Sigmoid colon (tissue), 7 donors: Measurements from ENCODE around the gene CCDC149. TPM values are rescaled to one million over a fixed set of nuclear protein-coding genes. Genes with fewer than 3 reads are reported as not detected.

ENCODE experiments used
- DNase-seq: peaks from one replicate; pipeline ENCODE4 v3.0.0-alpha.2; 2019
- H3K27ac ChIP-seq, 4 donors: fragments of 200-600 bp; sonication (generic); one replicate each; pipeline ENCODE4 v1.5.1; 2016 to 2019; ENCODE audit warnings: mild to moderate bottlenecking in 1 of 4
- H3K27me3 ChIP-seq, 3 donors: fragments of 200-600 bp; sonication (generic); one replicate each; pipeline ENCODE4 v1.5.1; 2019; ENCODE audit warnings: mild to moderate bottlenecking in 1 of 3
- H3K36me3 ChIP-seq, 4 donors: fragments of 200-600 bp; sonication (generic); one replicate each; pipeline ENCODE4 v1.5.1; 2016 to 2019
- H3K4me1 ChIP-seq, 4 donors: fragments of 200-600 bp; sonication (generic); one replicate each; pipeline ENCODE4 v1.5.1; 2017 to 2019
- H3K4me3 ChIP-seq, 4 donors: fragments of 200-600 bp; sonication (generic); one replicate each; pipeline ENCODE4 v1.5.1; 2017 to 2019; ENCODE audit warnings: mild to moderate bottlenecking in 2 of 4, moderate library complexity in 1 of 4
- H3K9me3 ChIP-seq, 4 donors: fragments of 200-600 bp in 3 of 4; sonication (generic) in 3 of 4; one replicate each; pipeline versions ENCODE4 v1.5.1 to v1.6.1; 2013 to 2019
- EP300 ChIP-seq, 4 donors: sonication (generic); formaldehyde crosslinking; IDR thresholded peaks; one replicate each; pipeline ENCODE4 v1.6.1; 2017; ENCODE audit warnings: antibody characterized with exemption in 4 of 4
- POLR2A ChIP-seq, 2 donors: fragments of 450-650 bp; IDR thresholded peaks; one replicate each; pipeline ENCODE4 v1.6.1; 2016; ENCODE audit warnings: antibody characterized with exemption in 2 of 2, mild to moderate bottlenecking in 2 of 2, moderate library complexity in 2 of 2
- POLR2AphosphoS5 ChIP-seq, 4 donors: sonication (generic); formaldehyde crosslinking; IDR thresholded peaks; one replicate each; pipeline ENCODE4 v1.6.1; 2017; ENCODE audit warnings: antibody characterized with exemption in 4 of 4
- WGBS, 2 donors: extraction: QIAGEN DNeasy Blood & Tissue Kit; methylation state at CpG; one replicate each; pipeline ENCODE4 v1.1.7; 2013; 5-methylcytosine and 5-hydroxymethylcytosine counted together
- intact Hi-C: fragments of 100-400 bp; cut with DNase I; formaldehyde crosslinking; loops from one replicate; pipeline ENCODE4 v1.15.1; 2023
- polyA plus RNA-seq, 3 donors: library from polyadenylated mRNA; stranded (reverse); fragments of 200-250 nt; gene quantifications; one replicate each; pipeline ENCODE4 v1.2.3, GENCODE V29; 2013
- total RNA-seq, 4 donors: library from RNA; depleted of rRNA; stranded (reverse); fragments of >200 nt; gene quantifications; one replicate each; pipeline ENCODE4 v1.1.0, GENCODE V29; 2016
- TF ChIP-seq, protein P1 (sequence below), 4 experiments: fragments of 450-650 bp in 3 of 4; fragments of 200-600 bp in 1 of 4; IDR thresholded peaks; one replicate each; pipeline ENCODE4 v1.5.1; 2016 to 2019; ENCODE audit warnings: antibody characterized with exemption in 4 of 4, mild to moderate bottlenecking in 3 of 4, moderate library complexity in 2 of 4
- donor health status: healthy with polysubstance abuse.
- donor health status: Bipolar disorder and iron deficiency.
- donor health status: healthy.

CCDC149 gene
- total and polyA plus RNA-seq, 7 donors, result 5.8 to 21.3 (median 11.8) TPM

DNA sequence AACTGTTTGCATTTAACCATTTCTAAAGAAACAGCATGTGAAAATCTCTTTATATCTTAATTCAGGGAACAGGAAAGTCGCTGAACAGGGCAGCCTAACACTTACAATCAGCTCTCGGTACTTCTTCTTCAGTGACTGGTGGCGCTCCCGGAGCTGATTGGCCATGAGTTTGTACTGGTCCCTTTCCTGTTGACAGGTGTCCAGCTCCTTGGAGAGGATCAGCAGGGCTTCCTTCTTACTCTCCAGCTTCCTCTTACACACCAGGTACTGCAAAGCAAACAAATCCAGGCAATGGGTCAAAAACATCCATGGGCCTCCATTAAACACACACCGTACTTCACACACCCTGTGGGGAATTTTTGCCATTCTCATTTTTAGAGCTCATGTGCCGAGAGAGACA, 36.4 kb downstream of the CCDC149 start:
- H3K36me3 ChIP-seq, result peaks cover 0 to 29% (median 7%) of the 10 kb centered on the region in 4 donors
- WGBS, 2 donors, result 89 to 92% methylated on average over 6 of the region's 6 CpGs
- TF ChIP-seq, protein P1, sequence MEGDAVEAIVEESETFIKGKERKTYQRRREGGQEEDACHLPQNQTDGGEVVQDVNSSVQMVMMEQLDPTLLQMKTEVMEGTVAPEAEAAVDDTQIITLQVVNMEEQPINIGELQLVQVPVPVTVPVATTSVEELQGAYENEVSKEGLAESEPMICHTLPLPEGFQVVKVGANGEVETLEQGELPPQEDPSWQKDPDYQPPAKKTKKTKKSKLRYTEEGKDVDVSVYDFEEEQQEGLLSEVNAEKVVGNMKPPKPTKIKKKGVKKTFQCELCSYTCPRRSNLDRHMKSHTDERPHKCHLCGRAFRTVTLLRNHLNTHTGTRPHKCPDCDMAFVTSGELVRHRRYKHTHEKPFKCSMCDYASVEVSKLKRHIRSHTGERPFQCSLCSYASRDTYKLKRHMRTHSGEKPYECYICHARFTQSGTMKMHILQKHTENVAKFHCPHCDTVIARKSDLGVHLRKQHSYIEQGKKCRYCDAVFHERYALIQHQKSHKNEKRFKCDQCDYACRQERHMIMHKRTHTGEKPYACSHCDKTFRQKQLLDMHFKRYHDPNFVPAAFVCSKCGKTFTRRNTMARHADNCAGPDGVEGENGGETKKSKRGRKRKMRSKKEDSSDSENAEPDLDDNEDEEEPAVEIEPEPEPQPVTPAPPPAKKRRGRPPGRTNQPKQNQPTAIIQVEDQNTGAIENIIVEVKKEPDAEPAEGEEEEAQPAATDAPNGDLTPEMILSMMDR (IDR thresholded peaks at IDR 0.05), result no peak
- TF ChIP-seq POLR2A (IDR thresholded peaks at IDR 0.05) (no peak), EP300 (IDR thresholded peaks at IDR 0.05) (no peak), POLR2AphosphoS5 (IDR thresholded peaks at IDR 0.05) (no peak)
- peaks cover 0 to 23% (median 15%) of the 10 kb centered on the region in 4 donors for H3K4me1 ChIP-seq
- H3K9me3 ChIP-seq, result no peaks in the 10 kb centered on the region
- intact Hi-C loops, result no loop called here
- no peak overlapping the region for H3K27ac ChIP-seq
- no peak overlapping the region for H3K4me3 ChIP-seq
- no peaks in the 10 kb centered on the region for H3K27me3 ChIP-seq
- no peak for DNase-seq

DNA sequence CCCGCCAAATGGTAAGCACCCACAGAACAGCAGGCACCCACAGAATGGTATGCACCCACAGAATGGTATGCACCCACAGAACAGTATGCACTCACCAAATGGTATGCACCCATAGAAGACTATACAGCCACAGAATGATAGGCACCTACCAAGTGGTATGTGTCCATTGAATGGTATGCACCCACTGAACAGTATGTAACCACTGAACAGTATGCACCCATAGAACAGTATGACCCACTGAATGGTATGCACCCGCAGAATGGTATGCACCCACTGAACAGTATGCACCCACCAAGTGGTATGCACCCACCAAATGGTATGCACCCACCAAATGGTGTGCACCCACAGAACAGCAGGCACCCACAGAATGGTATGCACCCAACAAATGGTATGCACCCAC, 40.1 kb downstream of the CCDC149 start:
- DNase-seq, result no peak
- intact Hi-C loops, result no loop called here
- no peaks in the 10 kb centered on the region for H3K9me3 ChIP-seq
- no peak overlapping the region for H3K27ac ChIP-seq
- H3K27me3 ChIP-seq, result no peaks in the 10 kb centered on the region
- peaks cover 0 to 15% (median 6%) of the 10 kb centered on the region in 4 donors for H3K4me1 ChIP-seq
- no peak overlapping the region for H3K4me3 ChIP-seq
- WGBS, 2 donors, result 82 to 97% methylated on average over 2 of the region's 2 CpGs
- TF ChIP-seq, protein P1 (IDR thresholded peaks at IDR 0.05), result no peak
- TF ChIP-seq EP300 (IDR thresholded peaks at IDR 0.05) (no peak), POLR2A (IDR thresholded peaks at IDR 0.05) (no peak), POLR2AphosphoS5 (IDR thresholded peaks at IDR 0.05) (no peak)
- H3K36me3 ChIP-seq, result peaks cover 0 to 39% (median 7%) of the 10 kb centered on the region in 4 donors

DNA sequence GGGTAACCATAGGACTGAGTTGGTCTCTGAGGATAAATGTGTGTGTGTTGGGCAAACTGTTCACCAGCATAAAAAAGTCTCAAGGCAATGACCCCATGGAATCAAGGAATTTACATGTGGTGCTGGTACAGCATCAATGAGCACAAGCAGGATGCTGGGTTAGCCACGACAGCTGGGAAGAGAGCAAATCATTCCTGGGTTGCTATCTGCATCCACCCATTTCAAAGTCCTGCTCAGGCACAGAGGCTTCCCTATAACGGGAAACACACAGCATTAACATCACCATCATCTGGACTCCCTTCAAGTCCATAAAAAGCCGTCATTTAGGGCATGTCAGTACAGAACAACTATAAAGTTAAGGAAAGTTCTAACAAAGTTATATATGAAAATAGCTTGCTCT, 41.6 kb downstream of the CCDC149 start:
- no peaks in the 10 kb centered on the region for H3K27me3 ChIP-seq
- peaks cover 0 to 9% (median 4%) of the 10 kb centered on the region in 4 donors for H3K4me1 ChIP-seq
- no peak overlapping the region for H3K4me3 ChIP-seq
- H3K9me3 ChIP-seq, result no peaks in the 10 kb centered on the region
- H3K27ac ChIP-seq, result no peak overlapping the region
- H3K36me3 ChIP-seq, result peaks cover 0 to 39% (median 7%) of the 10 kb centered on the region in 4 donors
- DNase-seq, result no peak
- 63 to 76% methylated on average over 3 of the region's 3 CpGs for WGBS, 2 donors
- TF ChIP-seq EP300 (IDR thresholded peaks at IDR 0.05), result no peak
- TF ChIP-seq POLR2AphosphoS5 (IDR thresholded peaks at IDR 0.05), result no peak
- no peak for TF ChIP-seq POLR2A (IDR thresholded peaks at IDR 0.05)
- TF ChIP-seq, protein P1 (IDR thresholded peaks at IDR 0.05), result no peak
- intact Hi-C loops, result no loop called here

DNA sequence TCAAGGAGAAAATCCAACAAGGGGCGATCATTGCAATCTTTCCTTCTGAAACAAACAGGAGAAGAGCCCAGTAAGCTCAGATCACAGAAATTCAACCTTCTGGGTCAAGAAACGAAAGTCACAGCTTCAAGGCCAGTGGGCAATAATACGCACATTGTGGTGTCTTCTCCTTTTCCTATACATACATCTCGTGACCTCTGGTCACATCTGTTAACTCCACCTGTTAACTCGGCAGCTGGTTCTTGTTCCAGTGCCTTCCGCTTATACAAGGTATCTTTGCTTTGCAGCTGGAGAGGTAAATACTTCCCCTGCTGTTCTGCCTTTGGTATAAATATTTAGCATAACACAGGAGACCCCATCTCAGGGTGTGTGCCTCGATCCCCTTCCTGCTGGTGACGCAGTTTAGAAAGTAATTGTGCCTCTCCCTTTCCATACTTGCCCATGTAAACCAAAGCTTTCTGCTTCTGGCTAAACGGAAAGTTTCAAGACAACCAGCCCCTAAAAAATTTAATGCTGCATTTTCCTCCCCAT, 45.0 kb downstream of the CCDC149 start:
- Histone ChIP-seq H3K4me3 (no peak overlapping the region), H3K36me3 (peaks cover 0 to 30% (median 7%) of the 10 kb centered on the region in 4 donors), H3K4me1 (peaks cover 0 to 9% (median 4%) of the 10 kb centered on the region in 4 donors), H3K27me3 (no peaks in the 10 kb centered on the region), H3K9me3 (peaks cover 0 to 9% (median 6%) of the 10 kb centered on the region in 4 donors), H3K27ac (no peak overlapping the region)
- TF ChIP-seq POLR2AphosphoS5 (IDR thresholded peaks at IDR 0.05), result no peak
- no peak for DNase-seq
- WGBS, 2 donors, result 89 to 92% methylated on average over 9 of the region's 9 CpGs
- intact Hi-C loops, result no loop called here

DNA sequence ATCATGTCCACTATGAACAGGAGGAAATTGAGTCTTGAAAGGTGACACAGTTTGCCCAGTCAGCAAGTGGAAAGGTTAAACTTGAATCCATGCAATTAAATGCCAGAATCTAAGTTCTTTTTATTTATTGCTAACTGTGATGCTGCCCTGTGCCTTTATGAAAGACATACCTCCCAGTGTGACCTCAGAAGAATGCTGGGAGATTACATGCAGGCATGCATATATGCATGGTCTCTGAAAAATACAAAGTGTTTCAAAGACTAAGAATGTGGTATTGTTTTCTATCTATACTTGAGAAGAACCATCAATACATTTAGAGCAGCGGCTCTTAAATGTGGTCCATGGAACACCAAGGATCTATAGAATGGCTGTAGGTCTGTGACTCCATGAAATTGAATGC, 45.6 kb downstream of the CCDC149 start:
- Histone ChIP-seq H3K4me1 (peaks cover 0 to 9% (median 4%) of the 10 kb centered on the region in 4 donors), H3K27ac (no peak overlapping the region), H3K27me3 (no peaks in the 10 kb centered on the region), H3K4me3 (no peak overlapping the region), H3K36me3 (peaks cover 0 to 25% (median 4%) of the 10 kb centered on the region in 4 donors), H3K9me3 (peaks cover 0 to 9% (median 6%) of the 10 kb centered on the region in 4 donors)
- TF ChIP-seq EP300 (IDR thresholded peaks at IDR 0.05) (no peak), POLR2AphosphoS5 (IDR thresholded peaks at IDR 0.05) (no peak), POLR2A (IDR thresholded peaks at IDR 0.05) (no peak)
- TF ChIP-seq, protein P1 (IDR thresholded peaks at IDR 0.05), result no peak
- no peak for DNase-seq
- WGBS, 2 donors, result 97 to 100% methylated on average over 1 of the region's 1 CpG
- intact Hi-C loops, result no loop called here
